Renal cortical epithelial cell (primary cell): ENCODE data around the gene CDKAL1. TPM values are rescaled to one million over a fixed set of nuclear protein-coding genes. Genes with fewer than 3 reads are reported as not detected.
A peak's percentile ranks its signal among the peaks of the same experiment; 100 is the strongest.
"Not testable (repeated sequence)": the region's sequence is repeated elsewhere in the genome, so short reads cannot be mapped to it uniquely, and the experiment has no call there.

Experiments used
- DNase-seq: peaks from one replicate; pipeline ENCODE4 v3.0.0-alpha.2; 2011; ENCODE audit warnings: low read depth
- total RNA-seq: library from RNA; depleted of rRNA; stranded (reverse); fragments of >200 nt; gene quantifications from 2 replicates; pipeline ENCODE4 v1.2.3, GENCODE V29; 2014

Gene CDKAL1
- total RNA-seq, 1 donor from 2014 or later, result 28.3 TPM

DNA sequence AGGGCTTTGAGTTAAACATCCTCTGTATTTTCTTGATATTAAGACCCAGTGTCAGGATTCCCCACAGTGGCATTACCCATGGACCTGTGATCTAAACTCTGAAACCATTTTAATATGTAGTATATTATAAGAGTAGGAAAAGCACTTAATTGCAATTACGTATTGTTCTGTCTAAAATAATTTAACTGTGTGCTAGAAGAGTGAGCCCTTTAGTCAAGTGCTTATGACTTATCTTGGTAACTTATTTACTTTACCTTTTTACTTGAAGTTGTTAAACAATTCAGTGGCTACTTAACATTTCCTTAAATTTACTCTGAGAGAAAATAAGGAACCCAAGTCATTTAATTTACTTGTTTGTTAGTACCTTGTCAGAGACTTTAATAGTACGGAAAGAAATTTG is 173.6 kb downstream of the CDKAL1 start:
- DNase-seq, result peak; percentile 70

DNA sequence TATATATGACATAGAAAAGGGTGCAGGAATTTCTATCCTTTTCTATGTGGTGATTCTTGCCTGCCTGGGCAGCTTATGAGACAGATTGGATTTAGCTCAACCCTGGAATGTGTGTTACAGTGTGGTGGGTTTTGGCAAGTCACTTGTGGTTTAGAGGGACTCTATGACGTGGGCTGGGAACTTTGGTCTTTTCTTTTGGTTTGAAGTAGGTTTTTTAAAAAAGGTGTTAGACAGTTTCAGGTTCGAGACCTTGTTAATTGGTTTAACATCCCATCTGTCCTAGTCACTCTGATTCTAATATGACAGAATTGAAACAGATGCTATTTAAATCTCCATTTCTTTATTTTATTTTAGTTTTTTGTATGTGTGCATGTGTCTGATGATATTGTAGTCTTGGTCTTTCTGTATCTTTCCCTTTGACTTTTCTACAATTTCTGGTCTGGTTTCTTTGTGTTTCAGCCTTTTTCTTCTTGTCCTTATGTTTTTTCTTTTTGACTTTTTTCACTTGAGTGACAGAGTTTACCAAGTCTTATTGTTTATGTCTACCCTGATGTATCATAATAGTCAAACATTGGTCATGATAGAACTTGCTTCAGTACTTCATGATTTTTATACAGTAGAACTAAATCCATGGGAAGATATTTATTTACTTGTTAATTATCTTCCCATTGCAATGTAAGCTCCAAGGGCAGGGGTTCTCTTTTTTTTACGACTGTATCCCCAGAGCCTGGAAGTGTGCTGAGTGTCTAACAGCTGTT is 174.3 kb downstream of the CDKAL1 start:
- DNase-seq, result peak; percentile 77

DNA sequence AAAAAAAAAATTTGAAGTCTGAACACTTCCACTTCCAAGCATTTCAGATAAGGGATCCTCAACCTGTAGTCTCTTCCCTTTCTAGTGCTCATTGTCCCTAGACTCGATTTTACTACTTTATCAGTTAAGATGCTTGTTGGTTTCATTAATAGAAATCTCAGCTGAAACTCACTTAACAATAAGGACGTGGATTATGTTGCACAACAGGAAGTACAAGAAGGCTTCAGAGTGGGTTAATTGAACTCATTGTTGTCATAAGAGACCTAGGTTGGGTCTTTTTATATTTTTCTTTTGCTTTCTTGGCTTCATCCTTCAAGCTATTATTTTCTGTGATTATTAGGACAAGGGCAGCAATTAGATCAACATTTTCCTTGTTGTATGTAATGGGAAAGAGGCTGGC is 175.2 kb downstream of the CDKAL1 start:
- no peak for DNase-seq

DNA sequence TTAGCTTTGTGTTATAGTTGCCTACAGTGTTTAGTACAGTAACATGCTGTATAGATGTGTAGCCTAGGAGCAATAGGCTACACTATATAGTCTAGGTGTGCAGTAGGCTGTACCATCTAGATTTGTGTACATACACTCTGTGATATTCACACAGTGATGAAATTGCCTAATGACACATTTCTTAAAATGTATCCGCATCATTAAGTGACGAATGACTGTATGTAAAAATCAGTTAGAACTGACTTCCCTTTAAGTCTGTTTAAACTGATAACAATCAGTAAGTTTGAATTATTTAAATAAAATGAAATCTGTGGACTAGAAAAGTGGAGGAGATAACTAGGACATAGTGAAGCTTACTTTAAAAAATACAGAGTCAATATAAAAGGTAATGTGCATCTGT is 176.1 kb downstream of the CDKAL1 start:
- DNase-seq, result no peak

DNA sequence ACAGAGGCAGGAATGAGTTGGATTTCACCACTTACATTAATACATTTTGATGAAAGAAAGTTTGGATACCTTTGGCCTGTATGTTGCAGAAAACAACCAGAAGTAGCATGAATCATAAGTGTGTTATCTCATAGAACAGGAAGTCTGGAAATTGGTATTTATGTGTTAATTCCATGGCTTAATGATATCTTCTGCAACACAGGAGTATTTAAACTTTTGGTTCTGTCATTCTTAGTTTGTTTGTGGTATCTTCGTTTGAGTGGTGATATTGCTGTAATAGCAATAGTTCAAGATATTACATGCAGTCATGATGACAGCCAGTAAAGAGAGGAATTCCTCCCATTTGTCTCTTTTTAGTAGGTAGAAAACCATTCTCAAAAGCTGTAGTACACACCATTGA is 177.3 kb downstream of the CDKAL1 start:
- DNase-seq, result no peak

DNA sequence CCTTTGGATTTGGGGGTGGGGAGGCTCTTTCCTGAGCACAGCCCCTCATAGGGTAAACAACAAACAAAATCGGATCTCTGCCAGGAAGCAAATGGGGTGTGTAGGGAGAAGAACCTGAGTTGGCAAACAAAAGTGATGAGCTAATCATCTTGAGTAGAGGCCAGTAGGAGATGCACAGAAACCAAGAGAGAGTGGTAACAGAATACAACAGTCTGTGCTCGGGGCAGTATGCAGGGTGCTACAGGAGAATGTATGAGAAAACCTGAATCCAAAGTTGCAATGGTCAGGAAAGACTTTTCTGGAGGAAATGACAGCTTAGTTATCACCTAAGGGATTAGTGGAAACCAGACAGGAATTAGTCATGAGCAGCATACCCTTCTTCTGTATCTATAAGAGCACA is 177.8 kb downstream of the CDKAL1 start:
- DNase-seq, result no peak

DNA sequence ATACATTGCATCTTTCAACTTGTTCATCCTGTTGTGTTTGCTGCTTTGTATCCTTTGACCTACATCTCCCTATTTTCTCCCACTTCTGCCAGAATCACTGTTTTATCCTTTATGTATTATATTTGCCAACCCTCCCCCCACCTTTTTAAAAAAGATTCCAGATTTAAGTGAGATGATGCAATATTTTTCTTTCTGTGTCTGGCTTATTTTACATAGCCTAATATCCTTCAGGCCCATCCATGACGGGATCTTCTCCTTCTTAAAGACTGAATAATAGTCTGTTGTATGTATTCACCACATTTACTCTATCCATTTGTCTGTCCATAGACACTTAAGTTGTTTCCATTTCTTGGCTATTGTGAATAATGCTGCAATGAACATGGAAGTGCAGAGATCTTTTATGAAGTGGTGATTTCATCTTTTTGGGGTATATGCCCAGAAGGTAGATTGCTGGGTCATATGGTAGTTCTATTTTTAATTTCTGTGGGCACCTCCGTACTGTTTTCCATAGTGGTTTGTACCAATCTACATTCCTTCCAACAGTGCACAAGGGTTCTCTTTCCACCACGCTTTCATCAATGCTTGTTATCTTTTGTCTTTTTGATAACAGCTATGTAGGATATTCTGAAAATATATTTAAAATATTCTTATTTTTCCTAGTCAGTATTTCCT is 181.0 kb downstream of the CDKAL1 start:
- no peak for DNase-seq

DNA sequence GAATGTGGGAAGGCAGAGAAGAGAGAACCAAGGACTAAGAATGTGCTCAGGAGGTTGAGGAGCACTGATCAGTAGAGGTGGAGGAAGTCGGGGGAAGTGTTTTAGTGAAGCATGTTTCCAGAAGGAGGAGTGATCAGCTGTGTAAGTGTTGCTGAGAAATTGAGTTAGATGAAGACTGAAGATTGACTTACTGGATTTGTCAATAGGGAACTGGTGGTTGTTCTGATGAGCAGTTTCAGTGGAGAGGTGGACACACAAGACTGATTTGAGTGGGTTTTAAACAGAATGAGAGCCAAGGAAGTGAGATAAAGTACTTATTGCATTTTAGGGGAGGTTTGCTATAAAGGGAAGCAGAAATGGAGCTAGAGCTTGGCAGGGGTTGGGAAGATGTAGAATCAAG is 182.6 kb downstream of the CDKAL1 start:
- DNase-seq, result peak; percentile 63

DNA sequence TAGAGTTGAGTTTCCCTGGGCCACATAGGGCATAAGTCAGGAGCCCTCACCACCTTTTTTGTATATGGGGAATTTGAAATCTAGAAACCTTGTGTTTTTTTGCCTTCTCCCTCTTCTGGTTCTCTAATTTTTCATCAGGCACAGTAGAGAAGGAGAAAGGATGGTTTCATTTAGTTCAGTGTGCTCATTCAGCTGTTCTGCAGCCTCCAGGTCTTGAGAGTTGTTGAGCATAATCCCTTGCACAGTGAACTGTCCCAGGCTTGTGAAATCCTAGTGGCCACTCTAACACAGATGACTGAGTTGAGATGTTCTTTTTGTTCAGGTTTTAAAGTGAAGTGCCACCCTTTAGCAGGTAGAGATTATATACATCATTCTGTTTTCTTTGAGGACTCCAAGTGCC is 183.5 kb downstream of the CDKAL1 start:
- DNase-seq, result peak; percentile 31

DNA sequence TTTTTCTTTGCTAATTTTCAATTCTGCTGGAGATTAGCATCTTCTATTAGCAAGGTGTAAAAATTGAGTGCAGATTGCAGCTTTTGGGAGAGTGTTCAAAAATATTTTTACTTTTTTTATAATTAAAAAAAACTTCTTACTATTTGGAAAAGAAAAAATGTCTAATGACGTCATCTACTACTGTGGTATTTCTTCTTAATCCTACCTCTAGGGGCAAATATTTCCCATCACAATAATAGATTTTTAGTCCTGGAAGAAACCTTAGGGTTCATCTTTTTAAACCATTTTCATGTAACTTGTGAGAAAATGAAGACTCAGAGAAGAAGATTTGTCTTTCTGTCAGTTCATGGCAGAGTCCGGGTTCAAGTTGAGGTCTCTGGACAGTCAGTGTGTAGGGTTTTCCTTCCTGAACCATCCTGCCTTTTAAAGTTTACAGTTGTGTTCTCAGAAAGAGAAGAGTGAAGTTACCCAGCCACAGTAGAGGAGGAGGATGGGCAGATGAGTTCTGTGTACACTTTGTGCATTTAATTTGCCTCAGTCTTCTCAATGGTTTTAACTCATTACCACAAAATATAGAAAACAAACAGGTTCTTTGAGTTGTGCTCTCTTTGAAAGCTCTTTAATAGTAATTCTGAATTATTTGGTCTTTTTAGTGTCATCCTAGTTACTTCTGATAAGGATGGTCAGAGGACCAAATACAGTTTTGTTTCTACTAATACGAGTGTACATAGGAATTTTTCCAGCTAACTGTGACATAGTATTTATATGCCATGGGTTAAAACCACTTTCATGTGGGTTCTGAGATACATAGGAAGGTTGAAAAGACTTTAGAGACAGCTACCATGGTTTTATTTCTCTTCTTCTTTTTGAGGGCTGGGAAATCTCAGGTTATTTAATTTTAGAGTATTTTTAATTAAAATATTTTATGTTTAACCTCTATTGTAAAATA is 184.7 kb downstream of the CDKAL1 start:
- DNase-seq, result no peak

DNA sequence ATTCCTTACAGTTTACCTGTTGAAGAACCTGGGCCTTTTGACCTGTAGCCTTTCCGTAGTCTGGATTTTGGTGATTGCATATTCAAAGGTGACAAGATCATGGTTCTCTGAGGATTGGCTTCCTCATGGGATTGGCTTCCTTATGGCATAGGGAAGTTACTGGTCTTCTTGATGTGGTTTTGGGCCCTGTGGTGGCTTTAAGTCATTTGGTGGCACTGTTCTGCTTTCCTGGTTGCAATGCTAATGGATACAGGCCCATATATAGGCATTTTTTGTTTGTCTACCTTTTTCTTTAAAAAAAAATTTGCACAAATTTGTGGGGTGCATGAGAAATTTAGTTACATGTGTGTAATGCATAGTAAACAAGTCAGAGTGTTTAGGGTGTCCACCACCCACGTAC is 185.7 kb downstream of the CDKAL1 start:
- no peak for DNase-seq

DNA sequence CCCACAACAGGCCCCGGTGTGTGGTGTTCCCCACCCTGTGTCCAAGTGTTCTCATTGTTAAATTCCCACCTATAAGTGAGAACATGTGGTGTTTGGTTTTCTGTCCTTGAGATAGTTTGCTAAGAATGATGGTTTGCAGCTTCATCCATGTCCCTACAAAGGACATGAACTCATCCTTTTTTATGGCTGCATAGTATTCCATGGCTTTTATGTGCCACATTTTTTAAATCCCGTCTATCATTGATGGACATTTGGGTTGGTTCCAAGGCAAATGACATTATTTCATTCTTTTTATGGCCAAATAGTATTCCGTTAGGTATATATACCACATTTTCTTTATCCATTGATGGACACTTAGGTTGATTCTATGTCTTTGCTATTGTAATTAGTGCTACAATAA is 186.9 kb downstream of the CDKAL1 start:
- not testable (repeated sequence) for DNase-seq

DNA sequence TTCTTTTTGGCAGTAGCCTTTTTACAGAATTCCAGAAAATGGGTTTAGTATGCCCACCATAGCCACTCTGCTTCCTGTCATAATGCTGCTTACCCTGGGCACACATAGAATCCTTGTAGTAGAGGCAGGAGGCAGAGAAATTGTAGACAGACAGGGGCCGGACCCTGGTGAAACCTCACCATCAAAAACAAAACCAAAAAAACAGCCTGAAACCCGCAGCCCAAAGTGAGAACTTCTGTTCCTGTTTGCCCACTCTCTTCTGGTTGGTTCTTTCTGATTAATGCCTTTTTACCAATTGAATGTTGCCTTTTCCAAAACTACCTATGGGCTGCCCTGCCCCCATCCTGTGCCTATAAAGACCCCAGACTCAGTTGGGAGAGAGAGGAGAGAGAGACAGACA is 188.2 kb downstream of the CDKAL1 start:
- no peak for DNase-seq

DNA sequence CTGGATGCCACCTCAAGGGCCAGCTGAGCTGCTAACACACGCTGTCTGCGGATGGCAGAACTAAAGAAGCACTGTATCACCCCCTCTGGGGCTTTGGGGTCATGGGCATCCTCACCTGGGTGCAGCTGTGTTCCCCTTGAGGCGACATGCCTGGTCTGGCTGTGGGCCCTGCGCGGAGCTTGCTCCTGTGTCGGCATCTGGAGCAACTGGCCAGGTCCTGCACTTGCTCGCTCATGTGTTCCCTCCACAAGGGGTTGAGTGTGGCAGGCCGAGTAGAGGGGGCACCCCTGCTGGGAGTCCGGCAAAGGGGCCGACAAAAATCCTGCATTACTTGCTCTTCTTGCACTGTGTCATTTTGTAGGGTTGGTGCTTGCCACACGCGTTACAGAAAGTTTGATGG is 189.0 kb downstream of the CDKAL1 start:
- DNase-seq, result no peak

DNA sequence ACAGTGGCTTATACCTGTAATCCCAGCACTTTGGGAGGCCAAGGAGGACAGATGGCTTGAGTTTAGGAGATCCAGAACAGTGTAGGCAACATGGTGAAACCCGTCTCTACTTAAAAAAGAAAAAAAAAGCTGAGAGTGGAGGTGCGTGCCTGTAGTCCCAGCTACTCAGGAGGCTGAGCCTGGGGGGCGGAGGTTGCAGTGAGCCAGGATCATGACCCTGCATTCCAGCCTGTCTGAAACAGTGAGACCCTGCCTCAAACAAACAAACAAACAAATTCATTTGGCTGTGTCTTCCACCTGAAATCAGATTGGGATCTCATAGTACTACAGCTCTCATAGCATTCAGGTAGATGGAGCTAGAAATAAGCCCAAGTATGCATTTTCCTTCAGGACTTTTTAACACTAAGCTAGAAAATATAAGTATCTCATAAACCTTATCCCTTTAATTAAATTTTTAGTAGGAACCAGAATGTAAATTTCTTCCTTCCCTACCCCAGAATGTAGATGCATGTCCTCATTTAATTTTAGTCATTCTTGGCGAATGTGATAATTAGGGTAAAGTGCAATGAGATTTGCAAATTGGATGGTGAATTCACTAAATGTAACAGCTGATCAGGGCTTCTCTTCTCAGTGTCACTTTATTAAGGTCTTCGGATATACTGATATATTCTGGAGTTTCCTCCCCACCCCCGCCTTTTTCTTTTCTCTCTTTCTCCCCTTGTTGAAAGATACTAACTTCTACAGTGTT is 190.4 kb downstream of the CDKAL1 start:
- DNase-seq, result no peak

DNA sequence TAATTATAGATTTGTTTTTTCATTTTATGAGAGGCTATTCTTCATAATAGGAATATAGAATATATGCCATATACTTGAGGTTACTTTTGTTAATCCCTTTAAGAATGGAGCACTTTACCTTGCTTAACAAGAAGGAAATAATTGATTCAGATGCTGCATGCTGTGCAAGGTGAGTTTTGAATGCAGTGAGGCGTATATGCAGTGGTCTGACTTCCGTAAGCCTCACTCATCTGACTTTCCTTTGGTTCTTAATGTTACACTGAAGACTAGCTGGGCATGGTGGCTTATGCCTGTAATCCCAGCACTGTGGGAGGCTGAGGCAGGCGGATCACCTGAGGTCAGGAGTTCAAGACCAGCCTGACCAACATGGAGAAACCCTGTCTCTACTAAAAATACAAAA is 191.0 kb downstream of the CDKAL1 start:
- DNase-seq, result not testable (repeated sequence)

DNA sequence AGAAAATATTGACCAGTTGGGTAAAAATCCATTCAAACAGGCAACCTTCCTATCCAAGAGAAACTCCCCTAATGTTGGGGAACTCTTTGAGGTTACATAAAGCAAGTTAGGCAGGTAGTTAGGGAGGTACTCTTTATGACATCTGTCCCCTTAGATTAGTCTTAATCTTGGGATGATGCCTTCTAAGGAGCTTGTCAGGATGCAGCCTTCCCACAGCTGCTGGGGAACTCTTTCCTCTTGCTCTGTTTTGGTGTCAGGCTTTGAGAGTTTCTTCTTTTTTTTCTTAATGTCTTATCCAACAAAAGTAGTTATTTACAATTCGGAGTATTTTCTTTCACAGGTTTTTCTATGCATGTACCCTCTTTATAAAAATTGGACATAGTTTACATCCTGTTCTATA is 194.8 kb downstream of the CDKAL1 start:
- DNase-seq, result no peak

DNA sequence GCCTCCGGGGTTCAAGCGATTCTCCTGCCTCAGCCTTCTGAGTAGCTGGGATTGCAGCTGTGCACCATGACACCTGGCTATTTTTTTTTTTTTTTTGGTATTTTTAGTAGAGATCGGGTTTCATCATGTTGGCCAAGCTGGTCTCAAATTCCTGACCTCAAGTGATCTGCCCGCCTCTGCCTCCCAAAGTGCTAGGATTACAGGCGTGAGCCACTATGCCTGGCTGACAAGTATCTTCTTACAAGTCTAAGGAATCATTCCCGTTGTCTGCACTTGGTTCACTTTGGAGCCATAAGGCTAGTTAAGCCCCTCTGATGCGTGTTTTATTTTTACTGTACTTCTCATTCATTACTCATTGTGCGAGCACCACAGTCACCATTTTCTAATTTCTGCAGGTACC is 198.1 kb downstream of the CDKAL1 start:
- not testable (repeated sequence) for DNase-seq

DNA sequence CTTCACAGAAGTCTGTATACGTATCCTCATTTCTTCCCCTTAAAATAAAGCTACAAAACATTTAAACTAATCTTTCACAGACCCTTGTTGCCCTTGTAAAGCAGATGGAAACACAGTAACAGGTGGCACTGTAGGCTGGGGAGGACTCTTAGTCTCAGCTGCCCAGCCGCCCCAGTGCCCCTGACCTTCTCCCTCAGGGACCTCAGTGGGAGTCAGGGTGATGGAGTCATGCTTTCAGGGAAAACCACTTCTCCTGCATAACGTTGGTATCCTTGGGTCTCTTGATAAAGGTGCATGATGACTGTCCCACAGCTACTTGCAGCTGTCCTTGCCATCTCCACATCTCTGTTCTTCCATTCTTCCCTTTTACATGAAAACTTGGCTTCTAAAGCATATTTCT is 198.6 kb downstream of the CDKAL1 start:
- DNase-seq, result no peak

DNA sequence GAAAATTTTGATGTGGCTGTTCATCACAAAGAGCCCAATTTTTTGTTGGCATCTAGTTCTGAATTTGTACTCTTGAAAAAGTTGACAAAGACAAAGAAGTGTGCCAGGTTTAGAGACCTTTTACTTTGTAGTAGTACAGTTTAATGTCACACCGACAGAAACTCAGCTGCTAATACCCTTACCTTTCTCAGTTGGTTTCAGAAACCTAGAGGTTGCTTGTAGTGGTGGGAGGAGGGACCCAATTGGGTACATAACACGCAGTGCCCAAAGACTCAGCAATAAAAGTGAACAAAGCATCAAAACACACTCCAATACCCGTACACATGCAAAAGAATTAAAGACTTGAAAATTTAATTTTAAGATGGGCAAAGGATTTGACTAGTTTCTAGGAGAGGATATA is 203.7 kb downstream of the CDKAL1 start:
- DNase-seq, result no peak

DNA sequence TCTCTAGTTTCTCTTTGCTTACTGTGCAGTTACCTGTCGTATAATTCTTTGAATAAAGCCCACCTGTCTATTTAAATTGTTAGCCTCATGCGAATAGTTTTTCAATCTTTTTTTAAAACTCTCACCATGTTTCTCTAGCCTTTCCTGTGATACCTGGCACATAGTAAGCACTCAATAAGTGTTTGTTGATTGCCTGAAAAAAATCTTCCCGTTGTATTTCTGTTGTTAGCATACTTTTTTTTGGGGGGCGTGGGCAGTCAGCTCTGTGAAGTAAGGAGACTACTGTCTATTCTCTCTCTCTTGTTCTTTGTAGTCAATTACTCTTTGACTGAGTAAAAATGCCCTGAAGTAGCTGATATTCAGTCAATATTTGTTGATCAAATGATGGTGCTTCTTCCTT is 205.8 kb downstream of the CDKAL1 start:
- no peak for DNase-seq

DNA sequence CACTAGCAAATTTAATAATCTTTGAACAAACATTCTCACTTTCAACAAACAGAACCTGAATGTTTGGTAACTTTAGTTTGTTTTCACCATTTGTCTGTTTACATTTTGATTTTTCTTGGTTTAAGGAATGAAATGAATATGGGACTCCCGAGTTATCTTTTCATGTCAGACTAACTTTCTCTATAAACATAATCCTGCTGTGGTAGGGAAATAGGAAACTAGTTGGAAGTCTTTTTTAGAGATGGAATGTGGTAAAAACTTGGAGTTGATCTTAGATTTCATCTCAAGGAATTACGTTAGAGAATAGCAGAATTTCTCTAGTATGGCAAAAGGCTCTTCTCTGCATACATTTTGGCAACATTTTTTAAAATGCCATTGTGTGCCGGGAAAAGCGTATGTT is 206.5 kb downstream of the CDKAL1 start:
- DNase-seq, result no peak
